A549 treated with AZD9567 at 1 μM for 4 hours (cell line): Measurements from ENCODE around the gene ITGA11. TPM values are rescaled to one million over a fixed set of nuclear protein-coding genes. Genes with fewer than 3 reads are reported as not detected.

Source experiments
- total RNA-seq: library from RNA; stranded (reverse); fragments of 200-300 nt; extraction: Qiagen RNA extraction; gene quantifications from 5 replicates; pipeline ENCODE4 v1.2.3, GENCODE V29; 2022; ENCODE audit not compliant: insufficient read depth

The ITGA11 gene
- 2.6 to 8.2 TPM (median 4.5 TPM) in 5 replicates for total RNA-seq

GRCh38 chr15:68431792-68432401 lies at the start of gene ITGA11:
Gene ITGA11 (minus strand): TSS chr15:68432163. CDS start chr15:68432066, 97 bp downstream.

GRCh38 chr15:68277603-68278344 lies 154.2 kb downstream of the ITGA11 start, which contains the start of gene FEM1B:
Gene FEM1B (plus strand): TSS chr15:68277745. CDS start chr15:68278418, 673 bp downstream.

Other genes starting within 250 kb of the ITGA11 start
- gene CALML4, start 226.8 kb downstream of the ITGA11 start, total RNA-seq, result 8.0 to 11.6 TPM (median 9.3 TPM) in 5 replicates
- 57.6 to 84.6 TPM (median 82.4 TPM) in 5 replicates for gene CLN6, start 202.4 kb downstream of the ITGA11 start, total RNA-seq
- 17.6 to 58.2 TPM (median 23.8 TPM) in 5 replicates for gene FEM1B, start 154.4 kb downstream of the ITGA11 start, total RNA-seq
- 1.3 to 3.4 TPM (median 2.7 TPM) in 5 replicates for gene CORO2B, start 146.8 kb upstream of the ITGA11 start, total RNA-seq